Parathyroid adenoma (tissue), 2 donors: ENCODE results near the gene ZIC4.

ENCODE experiments used
- H2AFZ ChIP-seq: fragments of 300-600 bp; sonication (generic); one replicate; pipeline ENCODE4 v1.7.0; 2017; ENCODE audit warnings: antibody characterized with exemption, mild to moderate bottlenecking
- H3K27ac ChIP-seq: fragments of 300-600 bp; sonication (generic); one replicate; pipeline ENCODE4 v1.7.0; 2017
- H3K27me3 ChIP-seq: fragments of 300-600 bp; sonication (generic); one replicate; pipeline ENCODE4 v1.7.0; 2017; ENCODE audit warnings: low read length; ENCODE audit not compliant: control insufficient read depth, insufficient read depth
- H3K36me3 ChIP-seq: fragments of 300-600 bp; sonication (generic); one replicate; pipeline ENCODE4 v1.7.0; 2017; ENCODE audit warnings: low read length; ENCODE audit not compliant: control insufficient read depth, insufficient read depth
- H3K4me1 ChIP-seq: fragments of 300-600 bp; sonication (generic); one replicate; pipeline ENCODE4 v1.7.0; 2017; ENCODE audit warnings: control low read depth
- H3K4me2 ChIP-seq: fragments of 300-600 bp; sonication (generic); one replicate; pipeline ENCODE4 v1.7.0; 2017; ENCODE audit warnings: low read length
- H3K4me3 ChIP-seq: fragments of 300-600 bp; sonication (generic); one replicate; pipeline ENCODE4 v1.7.0; 2017; ENCODE audit warnings: low read depth, low read length
- H3K79me2 ChIP-seq: fragments of 300-600 bp; sonication (generic); one replicate; pipeline ENCODE4 v1.7.0; 2017; ENCODE audit warnings: control low read depth
- H3K9ac ChIP-seq: fragments of 300-600 bp; sonication (generic); one replicate; pipeline ENCODE4 v1.7.0; 2017; ENCODE audit warnings: mild to moderate bottlenecking
- H3K9me3 ChIP-seq: fragments of 300-600 bp; sonication (generic); one replicate; pipeline ENCODE4 v1.7.0; 2017; ENCODE audit warnings: low read length; ENCODE audit not compliant: control insufficient read depth
- CTCF ChIP-seq: fragments of 300-600 bp; sonication (generic); IDR thresholded peaks from one replicate; pipeline ENCODE4 v1.7.0; 2017; ENCODE audit warnings: antibody characterized with exemption, mild to moderate bottlenecking
- donor health status: primary hyperparathyroidism.

ZIC4 gene

GRCh38 chr3:147391781-147392624 is 14.3 kb downstream of the ZIC4 start:
- Histone ChIP-seq H3K4me1 (no peaks in the 10 kb centered on the region), H3K9me3 (no peaks in the 10 kb centered on the region), H2AFZ (peak overlapping the region; percentile 56), H3K27ac (no peak overlapping the region), H3K36me3 (no peaks in the 10 kb centered on the region), H3K9ac (no peak overlapping the region), H3K4me2 (peak overlapping the region; percentile 59), H3K79me2 (no peaks in the 10 kb centered on the region), H3K27me3 (peaks cover 28% of the 10 kb centered on the region), H3K4me3 (peak overlapping the region; percentile 20)
- no peak for TF ChIP-seq CTCF

GRCh38 chr3:147390589-147391569 is 15.5 kb downstream of the ZIC4 start:
- Histone ChIP-seq H3K36me3 (no peaks in the 10 kb centered on the region), H3K27me3 (peaks cover 28% of the 10 kb centered on the region), H2AFZ (no peak overlapping the region), H3K9me3 (no peaks in the 10 kb centered on the region), H3K4me3 (no peak overlapping the region), H3K79me2 (no peaks in the 10 kb centered on the region), H3K4me1 (no peaks in the 10 kb centered on the region), H3K4me2 (no peak overlapping the region), H3K27ac (no peak overlapping the region), H3K9ac (no peak overlapping the region)
- no peak for TF ChIP-seq CTCF

GRCh38 chr3:147389717-147390116 is 16.6 kb downstream of the ZIC4 start:
- Histone ChIP-seq H3K4me1 (no peaks in the 10 kb centered on the region), H3K36me3 (no peaks in the 10 kb centered on the region), H3K79me2 (no peaks in the 10 kb centered on the region), H3K4me2 (no peak overlapping the region), H3K4me3 (no peak overlapping the region), H3K9me3 (no peaks in the 10 kb centered on the region), H2AFZ (no peak overlapping the region), H3K9ac (no peak overlapping the region), H3K27me3 (peaks cover 28% of the 10 kb centered on the region), H3K27ac (no peak overlapping the region)
- TF ChIP-seq CTCF, result no peak

- Histone ChIP-seq H3K4me1 (no peaks in the 10 kb centered on the region), H3K9me3 (no peaks in the 10 kb centered on the region), H3K27ac (no peak overlapping the region), H3K79me2 (no peaks in the 10 kb centered on the region), H2AFZ (no peak overlapping the region), H3K9ac (no peak overlapping the region), H3K27me3 (peaks cover 28% of the 10 kb centered on the region), H3K36me3 (no peaks in the 10 kb centered on the region), H3K4me3 (no peak overlapping the region), H3K4me2 (no peak overlapping the region)
- no peak for TF ChIP-seq CTCF
Observed at GRCh38 chr3:147388700-147389580, 17.4 kb downstream of the ZIC4 start.
